Measurements from ENCODE around the gene DSC1. TPM values are rescaled to one million over a fixed set of nuclear protein-coding genes. Genes with fewer than 3 reads are reported as not detected.

The DSC1 gene
- total and polyA plus RNA-seq, 9 donors = 0.11 TPM; not detected in 8

GRCh38 chr18:31102025-31102684 is 60.5 kb downstream of the DSC1 start, which contains the start of gene DSC2:
Gene DSC2 (minus strand): TSS chr18:31102421. CDS start chr18:31101971, 450 bp downstream.
- no peaks in the 10 kb centered on the region for H3K27me3 ChIP-seq
- H3K27ac ChIP-seq = no peak within 1 kb of the TSS
- no peaks in the 10 kb centered on the region for H3K4me1 ChIP-seq (ENCODE audit: insufficient read depth)
- peak within 1 kb of the TSS; percentile 37 for H3K4me3 ChIP-seq
- peak in 4 of 5 donors; percentile 9 to 36 (median 16) for DNase-seq
- intact Hi-C loops (cut with DNase I) = no loop called here
- TF ChIP-seq CTCF (IDR thresholded peaks at IDR 0.05) = no peak
- TF ChIP-seq EP300 (IDR thresholded peaks at IDR 0.05) = no peak
- TF ChIP-seq POLR2A (IDR thresholded peaks at IDR 0.05) = no peak
- H3K9me3 ChIP-seq = no peaks in the 10 kb centered on the region
- 8 to 10% (median 10%) methylated on average over 40 to 44 of the region's 44 CpGs for WGBS, 3 donors
- no peaks in the 10 kb centered on the region for H3K36me3 ChIP-seq

GRCh38 chr18:31101183-31102024 is 61.3 kb downstream of the DSC1 start:
- peak; percentile 37 to 82 (median 51) for DNase-seq
- intact Hi-C loops (cut with DNase I) = no loop called here
- Histone ChIP-seq H3K27me3 (no peaks in the 10 kb centered on the region), H3K9me3 (no peaks in the 10 kb centered on the region), H3K4me1 (ENCODE audit: insufficient read depth) (no peaks in the 10 kb centered on the region), H3K36me3 (no peaks in the 10 kb centered on the region), H3K27ac (no peak overlapping the region), H3K4me3 (peak overlapping the region; percentile 37)
- TF ChIP-seq EP300 (IDR thresholded peaks at IDR 0.05) (no peak), POLR2A (IDR thresholded peaks at IDR 0.05) (no peak), CTCF (IDR thresholded peaks at IDR 0.05) (no peak)
- WGBS, 3 donors = 0 to 3% (median 1%) methylated on average over 47 to 72 of the region's 72 CpGs

- no peaks in the 10 kb centered on the region for H3K27me3 ChIP-seq
- H3K4me3 ChIP-seq = peak overlapping the region; percentile 37
- no peaks in the 10 kb centered on the region for H3K4me1 ChIP-seq (ENCODE audit: insufficient read depth)
- no peak for TF ChIP-seq CTCF (IDR thresholded peaks at IDR 0.05)
- TF ChIP-seq POLR2A (IDR thresholded peaks at IDR 0.05) = no peak
- TF ChIP-seq EP300 (IDR thresholded peaks at IDR 0.05) = no peak
- DNase-seq = peak in 1 of 5 donors; percentile 15
- H3K36me3 ChIP-seq = no peaks in the 10 kb centered on the region
- no peak overlapping the region for H3K27ac ChIP-seq
- no peaks in the 10 kb centered on the region for H3K9me3 ChIP-seq
- WGBS, 3 donors = 29 to 36% (median 31%) methylated on average over 23 of the region's 23 CpGs
- intact Hi-C loops (cut with DNase I) = no loop called here
Observed at GRCh38 chr18:31100436-31101182, 62.0 kb downstream of the DSC1 start.
